Islet precursor cell (in vitro differentiated cells): ENCODE data around the gene PGLYRP2.
"Not testable (repeated sequence)": the region's sequence is repeated elsewhere in the genome, so short reads cannot be mapped to it uniquely, and the experiment has no call there.

Experiments
- DNase-seq: peaks from one replicate; pipeline ENCODE4 v3.0.0-alpha.2; 2018

Gene PGLYRP2

DNA sequence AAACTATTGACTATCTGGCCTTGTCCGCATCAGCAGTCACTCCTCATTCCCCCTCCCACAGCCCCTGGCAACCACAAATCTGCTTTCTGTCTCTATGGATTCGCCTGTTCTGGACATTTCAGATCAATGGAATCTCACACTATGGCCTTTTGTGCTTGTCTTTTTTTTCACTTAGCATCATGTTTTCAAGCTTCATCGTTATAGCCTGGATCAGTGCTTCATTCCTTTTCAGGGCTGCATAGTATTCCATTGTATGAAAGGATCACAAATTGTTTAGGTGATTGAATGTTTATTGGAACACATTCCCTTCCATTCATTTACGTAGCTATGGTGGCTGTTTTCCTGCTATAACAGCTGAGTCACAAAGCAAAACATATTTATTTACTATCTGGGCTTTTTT lies 7.7 kb upstream of the PGLYRP2 start:
- DNase-seq = no peak

DNA sequence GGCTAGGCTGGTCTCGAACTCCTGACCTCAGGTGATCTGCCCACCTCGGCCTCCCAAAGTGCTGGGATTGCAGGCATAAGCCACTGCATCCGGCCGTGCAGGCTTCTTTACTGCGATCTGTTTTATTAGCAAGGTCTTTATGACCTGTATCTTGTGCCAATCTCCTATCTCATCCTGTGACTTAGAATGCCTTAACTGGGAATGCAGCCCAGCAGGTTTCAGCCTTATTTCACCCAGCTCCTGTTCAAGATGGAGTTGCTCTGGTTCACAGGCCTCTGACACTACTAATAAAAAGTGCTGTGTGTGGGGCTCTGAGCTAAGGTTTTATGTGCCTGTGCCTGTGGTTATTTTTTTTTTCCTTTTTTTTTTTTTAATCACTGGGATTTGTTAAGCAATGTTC lies 6.5 kb upstream of the PGLYRP2 start:
- DNase-seq = peak; percentile 58

DNA sequence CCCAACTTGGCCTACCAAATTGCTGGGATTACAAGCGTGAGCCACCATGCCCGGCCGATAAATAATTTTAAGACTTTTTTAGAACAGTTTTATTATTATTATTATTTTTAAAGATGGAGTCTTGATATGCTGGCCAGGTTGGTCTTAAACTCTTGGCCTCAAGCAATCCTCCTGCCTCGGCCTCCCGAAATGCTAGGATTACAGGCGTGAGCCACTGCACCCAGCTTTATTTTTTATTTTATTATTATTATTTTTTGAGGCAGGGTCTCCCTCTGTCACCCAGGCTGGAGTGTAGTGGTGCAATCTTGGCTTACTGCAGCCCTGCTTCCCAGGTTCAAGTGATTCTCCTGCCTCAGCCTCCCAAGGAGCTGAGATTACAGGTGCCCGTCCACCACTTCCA lies 1.7 kb upstream of the PGLYRP2 start:
- DNase-seq = not testable (repeated sequence)

DNA sequence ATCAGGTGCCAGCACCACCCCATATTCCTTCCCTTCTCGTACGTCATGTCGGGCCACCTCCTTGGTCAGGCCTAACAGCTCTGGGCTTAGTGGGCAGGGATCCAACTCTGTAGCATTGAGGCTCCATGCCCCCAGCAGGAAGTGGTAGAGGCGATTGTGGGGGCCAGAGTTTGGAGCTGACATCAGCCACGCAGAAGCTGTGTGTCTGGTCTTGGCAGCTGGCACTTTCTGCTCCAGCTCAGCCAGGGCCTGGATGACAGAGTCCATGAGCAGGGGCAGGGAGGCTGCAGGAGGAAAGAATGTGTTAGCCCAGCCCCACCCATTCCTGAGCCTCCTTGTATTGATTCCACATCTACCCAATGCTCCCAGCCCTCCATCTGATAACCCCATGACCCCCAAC lies 3.0 kb downstream of the PGLYRP2 start:
- no peak for DNase-seq

DNA sequence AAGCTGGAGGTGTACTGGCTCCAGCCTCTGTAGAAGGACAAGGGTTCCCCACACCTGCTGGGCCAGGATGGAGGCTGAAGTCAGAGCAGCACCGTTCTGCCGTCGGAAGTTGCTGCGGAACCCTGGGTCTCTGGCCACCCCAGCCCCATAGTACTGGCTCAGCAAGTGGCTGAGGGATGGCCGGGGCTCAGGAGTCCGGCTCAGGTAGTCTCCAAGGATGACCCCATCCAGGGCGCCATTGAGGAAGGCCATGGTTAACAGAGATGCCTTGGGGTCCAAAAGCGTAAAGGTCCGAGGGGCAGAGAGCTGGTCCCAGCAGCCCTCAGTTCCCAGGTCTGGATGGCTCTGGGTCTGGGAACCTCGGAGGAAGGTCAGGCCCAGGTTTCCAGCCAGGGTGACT lies 3.7 kb downstream of the PGLYRP2 start:
- DNase-seq = no peak

DNA sequence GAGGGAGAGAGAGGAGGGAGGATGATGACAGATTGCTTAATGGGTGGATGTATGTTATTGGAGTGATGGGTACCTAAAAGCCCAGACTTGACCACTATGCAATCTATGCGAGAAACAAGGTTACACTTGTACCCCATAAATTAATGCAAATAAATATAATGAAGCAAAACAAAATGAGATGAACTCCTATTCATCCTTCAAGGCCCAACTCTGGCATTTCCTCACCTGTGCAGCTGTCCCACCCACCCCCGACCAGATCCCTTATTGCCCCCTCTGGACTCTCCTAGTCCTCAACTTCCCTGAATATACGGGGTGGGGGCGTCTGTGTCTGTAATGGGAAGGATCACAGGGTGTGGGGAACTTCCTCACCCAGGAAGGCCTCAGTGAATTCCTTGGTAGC lies 4.1 kb downstream of the PGLYRP2 start:
- DNase-seq = no peak

DNA sequence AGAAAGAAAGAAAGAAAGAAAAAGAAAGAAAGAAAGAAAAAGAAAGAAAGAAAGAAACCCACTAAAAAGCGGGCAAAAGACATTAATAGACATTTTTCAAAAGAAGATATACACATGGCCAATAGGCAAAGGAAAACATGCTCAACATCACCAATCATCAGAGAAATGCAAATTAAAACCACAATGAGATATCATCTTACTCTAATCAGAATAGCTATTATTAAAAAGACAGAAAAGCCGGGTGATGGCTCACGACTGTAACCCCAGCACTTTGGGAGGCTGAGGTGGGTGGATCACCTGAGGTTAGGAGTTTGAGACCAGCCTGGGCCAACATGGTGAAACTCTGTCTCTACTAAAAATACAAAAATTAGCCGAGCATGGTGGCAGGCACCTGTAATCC lies 5.5 kb downstream of the PGLYRP2 start:
- not testable (repeated sequence) for DNase-seq

DNA sequence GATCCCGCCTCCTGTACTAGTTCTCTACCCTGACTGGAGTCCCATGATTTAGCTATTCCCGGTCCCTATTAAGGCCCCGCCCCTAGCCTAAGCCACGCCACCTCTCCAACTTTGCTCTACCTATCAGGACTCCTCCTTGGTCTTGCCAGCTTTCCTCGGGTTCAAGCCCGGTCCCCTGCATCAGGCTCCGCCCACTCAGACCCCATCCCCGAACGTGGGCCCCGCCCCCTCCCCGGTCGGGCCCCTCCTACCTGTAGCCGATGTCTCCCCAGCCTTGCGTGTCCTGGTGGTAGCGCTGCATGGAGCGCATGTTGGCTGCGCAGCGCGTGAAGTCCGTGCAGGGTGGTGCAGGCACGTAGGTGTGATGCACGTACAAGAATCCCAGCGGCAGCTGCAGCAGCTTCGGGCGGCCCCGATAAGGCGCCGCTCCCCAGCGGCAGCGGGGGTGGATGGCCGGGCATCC lies 7.6 kb downstream of the PGLYRP2 start:
- no peak for DNase-seq

DNA sequence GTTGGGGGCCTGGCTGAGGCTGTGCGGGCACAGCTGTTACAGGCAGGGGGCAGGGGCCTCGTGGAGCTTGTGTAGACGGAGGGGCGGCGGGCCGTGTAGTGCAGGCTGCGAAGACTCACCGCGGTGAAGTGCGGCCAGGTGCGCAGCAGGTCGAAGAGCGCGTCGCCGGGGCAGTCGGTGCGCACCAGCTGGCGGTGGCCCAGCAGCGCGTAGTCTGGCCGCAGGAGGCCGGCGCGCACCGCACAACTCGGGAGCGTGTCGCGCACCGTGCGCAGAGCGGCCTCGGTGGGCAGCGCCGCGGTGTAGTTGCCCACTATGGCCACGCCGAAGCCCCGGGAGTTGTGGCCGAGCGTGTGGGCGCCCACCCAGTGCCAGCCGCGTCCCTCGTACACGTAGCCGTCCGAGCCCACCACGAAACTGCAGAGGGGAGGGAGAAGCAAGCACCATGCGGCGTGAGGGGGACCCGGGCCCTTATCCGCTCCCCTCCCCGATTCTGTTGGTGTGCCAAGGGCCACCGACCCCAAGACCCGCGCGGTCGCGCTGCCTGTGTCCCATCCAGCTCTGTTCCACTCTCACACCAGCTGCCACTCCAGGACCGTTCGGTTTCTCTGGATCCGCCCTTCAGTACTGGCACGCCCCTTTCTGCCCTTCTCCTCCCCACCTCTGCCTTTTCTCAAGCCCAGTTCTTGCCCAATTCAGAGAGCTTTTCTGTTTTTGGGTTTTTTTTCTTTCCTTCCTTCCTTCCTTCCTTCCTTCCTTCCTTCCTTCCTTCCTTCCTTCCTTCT lies 9.6 kb downstream of the PGLYRP2 start:
- DNase-seq = no peak

DNA sequence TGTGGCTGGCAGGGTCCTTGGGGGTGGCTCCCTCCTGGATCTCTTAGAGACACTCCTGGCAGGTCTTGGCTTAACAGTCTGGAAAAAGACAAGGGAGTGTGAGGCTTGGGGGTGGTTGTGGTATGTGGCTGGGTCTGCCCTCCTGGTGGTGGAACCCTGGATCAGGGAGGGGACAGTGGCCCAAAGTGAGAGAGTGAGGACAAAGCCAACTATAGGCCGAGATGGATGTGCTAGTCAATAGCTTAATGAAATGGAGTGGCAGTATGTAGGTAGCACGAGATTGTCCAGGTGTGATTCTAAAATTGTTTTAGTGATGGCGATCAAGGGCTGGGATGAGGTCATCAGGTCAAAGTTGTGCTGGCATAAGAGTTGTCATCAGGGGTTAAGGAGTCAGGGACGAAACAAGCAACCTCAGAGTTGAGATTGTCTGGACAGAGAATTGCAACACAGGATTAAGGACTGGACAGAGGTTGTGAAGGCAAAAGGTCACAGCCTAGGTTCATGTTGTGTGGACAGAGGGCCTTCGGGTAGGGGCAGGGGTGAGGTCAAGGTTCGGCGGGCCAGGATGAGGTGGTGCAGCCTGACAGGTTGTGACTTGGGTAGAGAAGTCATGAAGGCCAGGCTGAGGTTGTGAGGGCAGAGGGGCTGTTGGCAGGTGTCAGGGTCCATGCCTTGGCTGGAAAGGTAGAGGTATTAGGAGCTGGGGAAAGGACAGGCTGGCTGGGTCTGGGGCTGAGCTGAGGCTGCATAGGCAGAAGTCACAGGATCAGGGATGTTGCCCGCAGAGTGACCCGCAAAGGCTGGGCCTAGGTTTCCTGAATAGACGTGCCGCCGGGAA lies 10.4 kb downstream of the PGLYRP2 start:
- DNase-seq = no peak

DNA sequence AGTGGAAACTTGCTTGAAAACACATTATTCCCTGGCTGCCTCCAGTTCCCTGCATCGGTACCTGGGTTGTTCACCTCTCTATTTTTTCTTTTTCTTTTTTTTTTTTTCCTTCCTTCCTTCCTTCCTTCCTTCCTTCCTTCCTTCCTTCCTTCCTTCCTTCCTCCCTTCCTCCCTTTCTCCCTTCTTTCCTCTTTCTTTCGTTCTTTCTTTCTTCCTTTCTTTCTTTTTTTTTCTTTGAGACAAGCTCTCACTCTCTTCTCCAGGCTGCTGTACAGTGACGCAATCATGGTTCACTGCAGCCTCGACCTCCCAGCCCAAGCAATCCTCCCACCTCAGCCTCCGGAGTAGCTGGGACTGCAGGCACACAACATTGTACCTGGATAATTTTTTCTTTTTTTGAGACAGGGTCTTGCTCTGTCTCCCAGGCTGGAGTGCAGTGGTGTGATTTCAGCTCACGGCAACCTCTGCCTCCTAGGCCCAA lies 11.5 kb downstream of the PGLYRP2 start:
- DNase-seq = no peak

DNA sequence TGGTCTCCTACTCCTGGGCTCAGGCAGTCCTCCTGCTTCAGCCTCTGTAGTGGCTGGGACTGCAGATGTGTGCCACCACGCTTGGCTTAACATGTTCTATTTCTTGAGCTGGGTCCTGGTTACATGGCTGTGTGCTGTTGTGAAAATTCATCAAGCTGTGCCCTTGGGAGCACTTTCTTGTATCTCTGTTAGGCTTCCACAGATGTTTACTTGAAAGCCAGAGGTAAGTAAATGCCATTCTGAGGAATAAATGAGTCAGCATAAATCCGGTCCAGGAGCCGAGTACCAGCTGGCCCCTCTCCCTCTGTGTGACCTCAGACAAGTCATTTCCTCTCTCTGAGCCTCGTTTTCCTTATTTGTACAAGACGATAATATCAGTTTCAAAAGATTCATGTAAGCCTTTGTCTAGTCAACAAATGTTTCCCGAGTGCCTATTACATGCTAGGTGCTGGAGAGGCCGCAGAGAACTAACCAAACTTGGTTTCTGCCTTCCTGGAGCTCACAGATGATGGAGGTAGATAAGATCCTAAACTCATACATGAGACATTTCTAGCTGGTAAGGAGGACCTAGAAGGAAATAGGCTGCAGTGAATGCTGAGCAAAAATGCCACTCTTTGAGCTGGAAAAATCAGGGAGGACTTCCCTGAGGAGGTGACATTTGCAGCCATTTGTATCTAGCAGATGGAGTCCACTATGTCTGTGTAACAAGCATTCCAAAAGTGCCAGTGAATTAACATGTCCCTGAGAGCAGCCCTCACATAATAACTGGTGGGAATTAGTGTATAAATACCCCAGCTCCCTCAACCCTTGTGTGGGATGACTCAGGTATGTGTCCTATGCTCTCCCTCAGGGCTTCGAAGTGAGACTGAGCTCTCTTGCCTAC lies 12.2 kb downstream of the PGLYRP2 start:
- DNase-seq = no peak

DNA sequence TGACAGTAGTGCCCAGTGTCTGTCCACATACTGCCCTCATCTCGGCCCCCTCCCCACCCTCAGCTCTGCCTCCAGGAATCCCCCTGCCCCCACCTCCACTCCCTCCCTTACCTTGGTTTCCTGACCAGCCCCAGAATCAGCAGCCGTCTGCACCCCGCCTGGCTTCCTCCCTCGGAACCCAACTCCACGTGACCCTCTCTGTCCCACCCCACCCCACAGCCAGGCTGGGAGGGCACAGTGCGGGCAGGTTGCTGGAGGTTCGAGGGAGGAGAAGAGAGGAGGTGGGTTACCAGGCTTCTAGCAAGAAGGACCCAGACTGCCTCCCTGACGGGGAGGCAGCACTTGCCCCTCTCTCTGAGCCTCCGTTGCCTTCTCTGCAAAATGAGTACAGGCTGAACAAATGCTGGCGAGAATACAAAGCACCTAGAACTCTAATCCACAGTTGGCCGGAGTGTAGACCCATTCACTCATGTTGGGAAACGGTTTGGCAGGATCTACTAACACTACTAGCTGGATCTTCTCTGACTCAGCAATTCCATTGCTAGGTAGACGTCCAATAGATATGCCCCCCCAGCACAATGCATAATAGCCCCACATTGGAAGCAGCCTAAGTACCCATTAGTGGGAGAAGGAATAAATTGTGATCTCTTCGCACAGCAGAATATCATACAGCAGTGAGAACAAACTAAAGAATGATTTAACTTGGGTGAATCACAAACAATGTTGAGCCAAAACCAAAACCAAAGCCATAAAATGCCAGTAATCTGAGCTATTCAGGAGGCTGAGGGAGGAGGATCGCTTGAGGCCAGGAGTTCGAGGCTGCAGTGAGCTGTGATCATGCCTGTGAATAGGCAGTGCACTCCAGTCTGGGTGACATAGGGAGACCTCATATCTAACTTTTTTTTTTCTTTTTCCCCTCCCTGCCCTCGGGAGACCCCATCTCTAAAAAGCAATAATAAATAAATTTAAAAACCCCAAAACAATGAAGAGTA lies 14.6 kb downstream of the PGLYRP2 start, which contains the start of gene RASAL3:
Gene RASAL3 (minus strand): TSS at position 151 of the 992 bp plus-strand sequence. CDS start 186 bp downstream, outside the sequence.
- DNase-seq = no peak

DNA sequence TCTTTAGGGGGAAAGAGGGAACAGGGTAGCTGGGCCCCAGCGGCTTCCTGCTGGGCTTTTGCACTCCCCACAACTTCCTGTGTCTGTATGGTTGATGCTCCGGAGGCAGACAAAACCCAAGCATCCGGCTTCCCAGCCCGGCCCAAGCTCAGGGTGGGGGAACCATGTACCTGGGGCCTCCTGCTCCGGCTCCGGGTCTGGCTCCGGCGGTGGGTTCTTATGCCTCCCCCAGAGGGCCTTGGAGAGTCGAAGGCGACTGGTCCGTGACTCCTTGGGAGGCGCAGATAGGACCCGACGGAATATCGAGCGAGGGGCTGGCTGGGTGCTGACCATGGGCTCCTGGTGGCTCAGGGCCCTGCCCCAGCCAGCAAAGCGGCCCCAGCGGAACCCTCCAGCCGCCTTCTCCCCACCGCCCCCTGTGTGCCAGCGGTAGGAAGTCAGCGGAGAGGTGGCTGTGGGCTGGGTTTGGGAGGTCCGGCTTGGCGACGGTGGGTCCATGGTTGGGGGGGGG lies 15.4 kb downstream of the PGLYRP2 start:
- no peak for DNase-seq

DNA sequence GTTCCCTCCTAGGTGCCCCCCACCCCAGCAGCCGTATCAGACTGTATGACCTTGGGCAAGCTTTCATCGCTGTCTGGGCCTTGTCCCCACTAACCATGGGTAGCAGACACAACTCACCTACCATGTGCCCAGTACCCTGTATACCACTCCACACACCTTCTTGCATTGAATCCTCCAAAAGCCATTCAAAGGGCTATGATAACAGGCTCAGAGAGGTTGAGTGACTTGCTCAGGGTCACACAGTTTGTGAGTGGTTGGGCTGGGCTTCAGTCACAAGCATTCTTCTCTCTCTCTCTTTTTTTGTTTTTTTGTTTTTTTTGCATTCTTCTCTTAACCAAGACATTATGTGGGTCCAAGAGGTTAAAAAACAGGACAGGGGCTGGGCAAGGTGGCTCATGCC lies 17.6 kb downstream of the PGLYRP2 start:
- no peak for DNase-seq

DNA sequence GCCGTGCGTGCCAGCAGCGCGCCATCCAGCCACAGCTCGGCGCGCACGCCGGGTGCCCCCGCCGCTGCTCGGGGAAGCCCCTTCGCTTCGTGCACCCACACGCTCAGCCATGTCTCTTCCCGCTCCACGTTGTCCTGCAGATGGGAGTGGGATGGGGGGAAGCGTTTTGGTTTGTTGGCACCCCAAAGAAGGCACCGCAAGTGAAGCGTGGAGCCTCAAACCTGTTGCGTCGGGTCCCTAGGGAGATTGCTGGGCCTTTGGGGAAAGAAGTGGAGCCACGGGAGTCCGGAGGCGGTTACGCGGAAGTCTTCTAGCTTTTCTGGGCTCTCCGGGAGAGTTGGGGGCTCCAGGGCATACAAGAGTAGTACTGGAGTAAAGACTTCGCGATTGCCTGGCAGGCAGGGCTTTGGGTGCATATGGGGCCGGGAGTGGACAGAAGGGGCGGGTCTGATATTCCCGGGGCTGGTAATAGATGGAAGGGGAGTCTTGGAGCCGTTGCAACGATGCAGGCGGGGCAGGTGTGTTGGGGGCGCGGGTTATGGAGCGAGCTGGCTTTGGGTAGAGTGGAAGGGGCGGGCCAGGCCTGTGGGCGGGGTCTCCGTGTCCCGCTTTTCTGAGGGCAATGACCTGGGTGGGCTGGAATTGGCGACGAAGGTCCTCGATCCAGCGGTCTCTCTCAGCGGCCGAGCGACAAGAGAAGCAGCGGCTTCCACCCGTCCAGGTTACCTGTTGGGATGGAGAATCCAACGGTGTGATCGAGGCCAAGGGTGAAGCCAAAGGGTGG lies 21.4 kb downstream of the PGLYRP2 start:
- no peak for DNase-seq

DNA sequence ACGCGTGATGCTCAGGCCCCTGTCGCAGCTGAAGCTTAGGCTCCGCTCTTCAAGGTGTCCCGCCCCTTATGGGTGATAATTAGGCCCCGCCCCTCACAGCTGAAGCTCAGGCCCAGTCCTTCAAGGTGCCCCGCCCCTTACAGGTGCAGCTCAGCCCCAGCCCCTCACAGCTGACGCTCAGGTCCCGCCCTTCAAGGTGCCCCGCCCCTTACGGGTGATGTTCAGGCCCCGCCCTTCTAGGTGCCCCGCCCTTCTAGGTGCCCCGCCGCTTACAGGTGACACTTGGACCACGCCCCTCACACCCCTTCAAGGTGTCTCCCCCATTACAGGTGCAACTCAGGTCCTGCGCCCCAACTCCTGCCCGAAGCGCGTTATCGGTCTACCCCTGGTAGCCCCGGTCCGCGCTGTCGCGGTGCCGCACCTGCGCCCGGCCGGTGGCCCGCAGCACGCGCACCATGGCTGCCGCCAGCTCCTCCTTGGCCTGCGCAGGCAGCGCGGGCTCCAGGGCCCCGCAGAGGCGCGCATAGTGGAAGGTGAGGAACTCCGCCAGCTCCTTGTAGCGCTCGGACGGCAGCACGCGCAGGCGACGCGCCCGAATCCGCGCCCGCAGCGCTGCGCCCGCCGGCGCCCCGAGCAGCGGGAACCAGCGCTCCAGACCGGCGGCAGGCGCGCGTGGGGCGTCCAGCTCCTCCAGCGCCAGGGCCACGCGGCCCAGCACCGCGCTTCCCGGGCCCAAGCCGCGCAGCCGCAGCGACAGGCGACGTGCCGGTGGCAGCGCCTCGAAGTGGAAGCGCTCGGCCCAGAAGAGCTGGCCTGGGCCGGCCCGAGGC lies 22.2 kb downstream of the PGLYRP2 start:
- DNase-seq = peak; percentile 74

DNA sequence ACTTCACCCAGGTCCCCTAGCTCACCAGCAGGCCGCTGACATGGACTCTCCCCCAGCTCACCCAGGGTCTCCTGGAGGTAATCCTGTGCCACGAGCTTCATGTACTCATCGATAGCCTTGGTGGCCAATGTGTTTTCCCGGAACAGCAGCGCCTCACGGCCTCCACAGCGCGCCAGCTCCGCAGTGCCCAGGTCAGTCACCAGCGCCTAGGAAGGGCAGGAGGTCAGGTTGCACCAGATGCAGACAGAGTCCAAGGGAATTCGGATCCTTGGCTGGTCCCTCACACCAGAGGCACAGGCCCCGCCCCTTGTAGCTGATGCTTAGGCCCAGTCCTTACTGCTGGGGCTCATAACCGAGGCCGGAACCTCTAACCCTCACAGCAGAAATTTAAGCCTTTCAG lies 22.9 kb downstream of the PGLYRP2 start:
- no peak for DNase-seq

DNA sequence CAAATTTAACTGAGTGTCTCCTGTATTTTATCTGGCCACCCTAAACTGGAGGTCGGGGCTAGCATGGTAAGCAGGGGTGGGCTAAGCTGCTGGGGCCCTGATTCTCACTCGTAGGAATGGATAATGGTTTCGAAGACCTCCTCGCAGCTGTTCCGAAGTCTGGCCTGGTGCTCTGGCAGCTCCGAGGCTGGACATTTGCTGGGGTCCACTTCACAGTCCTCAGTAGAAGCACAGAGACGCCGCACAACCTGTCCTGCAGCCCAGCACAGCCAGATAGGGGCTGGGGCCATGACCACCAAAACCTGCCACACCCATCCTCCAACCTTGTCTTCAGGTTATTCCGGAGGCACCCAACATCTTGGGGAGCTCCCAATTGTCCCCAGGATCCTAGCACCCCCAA lies 23.3 kb downstream of the PGLYRP2 start:
- no peak for DNase-seq
